NB4 (cell line): Measurements from ENCODE around the gene CPNE4.

Experiments used
- DNase-seq: peaks from one replicate; pipeline ENCODE4 v3.0.0; 2010; ENCODE audit warnings: low read depth
- H3K4me3 ChIP-seq: one replicate; pipeline ENCODE4 v1.5.1; 2011; ENCODE audit warnings: mild to moderate bottlenecking, low read depth, low read length, moderate library complexity
- CTCF ChIP-seq: IDR thresholded peaks from one replicate; pipeline ENCODE4 v1.5.1; 2012; ENCODE audit warnings: low read depth, low read length
- MYC ChIP-seq: IDR thresholded peaks from 2 replicates; pipeline ENCODE4 v1.6.1; 2011; ENCODE audit warnings: low read depth, low read length
- POLR2A ChIP-seq: IDR thresholded peaks from 2 replicates; pipeline ENCODE4 v1.6.1; 2011; ENCODE audit warnings: mild to moderate bottlenecking; ENCODE audit not compliant: insufficient read length; ENCODE audit errors: extremely low read depth
- TF ChIP-seq, protein P1 (sequence below): IDR thresholded peaks from 2 replicates; pipeline ENCODE4 v1.6.1; 2011; ENCODE audit warnings: low read depth, low read length

CPNE4 gene

DNA sequence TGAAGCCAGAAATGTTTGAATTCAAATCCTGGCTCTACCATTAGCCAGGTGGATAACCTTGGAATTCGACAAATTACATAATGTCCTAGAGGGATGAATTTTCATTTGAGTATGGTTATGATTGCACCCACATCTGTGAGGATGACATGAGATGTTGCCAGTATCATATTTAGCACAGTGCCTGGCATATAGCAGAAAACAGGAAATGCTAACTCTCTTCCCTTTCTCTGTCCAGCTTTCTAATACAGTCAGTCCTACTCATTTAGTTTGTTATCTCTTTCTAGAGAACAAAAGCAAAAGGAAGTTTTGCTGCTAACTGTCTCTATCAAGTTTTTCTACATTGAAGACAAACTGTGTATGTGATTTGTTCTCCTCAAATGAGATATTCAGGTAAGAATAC lies 231.7 kb downstream of the CPNE4 start:
- DNase-seq, result no peak
- TF ChIP-seq MYC (no peak), CTCF (no peak), POLR2A (no peak)
- TF ChIP-seq, protein P1, sequence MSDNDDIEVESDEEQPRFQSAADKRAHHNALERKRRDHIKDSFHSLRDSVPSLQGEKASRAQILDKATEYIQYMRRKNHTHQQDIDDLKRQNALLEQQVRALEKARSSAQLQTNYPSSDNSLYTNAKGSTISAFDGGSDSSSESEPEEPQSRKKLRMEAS, result no peak

GRCh38 chr3:131802029-131802428 lies 232.8 kb downstream of the CPNE4 start:
- H3K4me3 ChIP-seq, result no peak overlapping the region
- TF ChIP-seq, protein P1, result no peak
- TF ChIP-seq POLR2A (no peak), MYC (no peak), CTCF (no peak)
- no peak for DNase-seq

More for the DNA sequence above, 231.7 kb downstream of the CPNE4 start:
- H3K4me3 ChIP-seq, result no peak overlapping the region

GRCh38 chr3:131801566-131801965 lies 233.2 kb downstream of the CPNE4 start:
- no peak for DNase-seq
- H3K4me3 ChIP-seq, result no peak overlapping the region
- TF ChIP-seq, protein P1, result no peak
- TF ChIP-seq CTCF, result no peak
- no peak for TF ChIP-seq POLR2A
- TF ChIP-seq MYC, result no peak

DNA sequence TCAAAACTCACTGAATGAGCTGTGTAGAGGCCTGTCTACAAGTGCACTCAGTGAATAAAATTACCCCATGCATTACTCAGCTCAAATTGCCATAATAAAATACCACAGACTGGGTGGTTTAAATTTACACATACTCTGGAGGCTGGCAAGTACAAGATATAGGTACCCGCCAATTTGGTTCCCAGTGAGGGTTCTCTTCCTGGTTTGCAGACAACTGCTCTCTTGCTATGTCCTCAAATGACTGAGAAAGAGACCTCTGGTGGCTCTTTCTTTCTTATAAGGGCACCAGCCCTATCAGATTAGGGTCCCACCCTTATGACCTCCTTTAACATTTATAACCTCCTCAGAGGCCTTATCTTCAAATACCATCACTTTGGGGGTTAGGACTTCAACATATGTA lies 237.0 kb downstream of the CPNE4 start:
- no peak overlapping the region for H3K4me3 ChIP-seq
- no peak for TF ChIP-seq POLR2A
- TF ChIP-seq, protein P1, result no peak
- TF ChIP-seq MYC, result no peak
- no peak for TF ChIP-seq CTCF
- no peak for DNase-seq

DNA sequence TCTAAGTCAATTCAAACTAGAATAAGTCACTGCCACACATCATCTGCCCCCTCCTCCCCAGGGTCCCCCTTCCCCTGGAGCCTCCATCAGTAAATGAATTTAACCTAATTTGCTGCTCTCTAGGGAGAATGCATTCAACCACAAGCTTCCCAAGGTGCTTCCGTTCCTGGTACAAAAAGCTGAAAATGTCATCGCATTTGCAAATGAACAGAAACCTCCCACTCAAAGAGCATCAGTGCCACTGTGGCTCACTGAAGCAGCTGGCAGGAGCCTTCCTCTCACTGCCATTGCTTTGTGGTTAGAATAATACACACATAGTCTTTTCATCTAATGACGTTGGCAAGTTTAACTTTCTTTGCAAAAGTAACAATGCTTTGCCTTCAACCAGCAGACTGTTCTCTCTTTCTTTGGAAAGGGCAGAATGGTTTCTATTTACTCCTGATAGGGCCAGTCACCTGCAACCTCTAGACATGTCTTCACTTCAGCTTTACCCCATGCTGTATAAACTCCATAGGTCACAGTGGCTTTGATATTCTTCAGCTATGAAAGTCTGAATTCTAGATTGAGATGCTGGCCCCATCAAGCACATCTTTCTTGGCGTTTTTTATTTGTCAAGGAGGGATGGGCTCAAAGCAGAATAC lies 238.1 kb downstream of the CPNE4 start:
- no peak overlapping the region for H3K4me3 ChIP-seq
- peak; percentile 63 for DNase-seq
- TF ChIP-seq CTCF, result no peak
- TF ChIP-seq, protein P1, result no peak
- no peak for TF ChIP-seq MYC
- no peak for TF ChIP-seq POLR2A

DNA sequence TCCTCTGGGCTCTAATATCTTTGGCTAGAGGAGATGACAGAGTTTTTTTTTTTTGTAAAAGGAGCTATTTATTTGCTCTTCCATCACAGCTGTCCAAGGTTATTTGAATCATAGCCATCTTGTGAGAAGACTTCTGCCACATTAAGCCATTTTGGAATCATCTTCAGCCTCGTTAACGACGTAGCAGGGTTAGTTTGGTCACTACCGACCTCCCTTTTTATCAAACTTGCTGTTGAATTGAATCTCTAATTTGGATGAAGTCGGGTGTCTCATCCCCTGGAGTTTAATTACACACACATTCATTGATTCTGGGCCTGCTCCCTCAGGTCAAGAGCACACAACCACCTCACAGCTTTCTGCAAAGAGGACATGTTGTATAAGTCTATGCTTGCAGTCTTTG lies 238.7 kb downstream of the CPNE4 start:
- no peak overlapping the region for H3K4me3 ChIP-seq
- TF ChIP-seq POLR2A (no peak), CTCF (no peak), MYC (no peak)
- TF ChIP-seq, protein P1, result no peak
- no peak for DNase-seq
